Mesendoderm (in vitro differentiated cells): ENCODE data around the gene MRPS18A.

Experiments used
- DNase-seq: peaks from one replicate; pipeline ENCODE4 v3.0.0; 2013
- H2AK5ac ChIP-seq: 2 replicates; pipeline ENCODE4 v1.6.1; 2013; ENCODE audit warnings: low read length, inconsistent platforms
- H2BK120ac ChIP-seq: 2 replicates; pipeline ENCODE4 v1.6.1; 2013; ENCODE audit warnings: low read depth, mild to moderate bottlenecking, low read length, moderate library complexity, mixed read lengths
- H2BK15ac ChIP-seq: replicated peaks from 2 replicates; pipeline ENCODE4 v1.6.1; 2013; ENCODE audit warnings: low read depth, mild to moderate bottlenecking, moderate library complexity
- H2BK5ac ChIP-seq: 2 replicates; pipeline ENCODE4 v1.6.1; 2013; ENCODE audit warnings: low read length, inconsistent platforms
- H3K18ac ChIP-seq: 2 replicates; pipeline ENCODE4 v1.6.1; 2013; ENCODE audit warnings: mild to moderate bottlenecking, low read length, mixed read lengths
- H3K23ac ChIP-seq: one replicate; pipeline ENCODE4 v1.6.1; 2013; ENCODE audit warnings: low read length
- H3K27ac ChIP-seq: 2 replicates; pipeline ENCODE4 v1.5.1; 2013; ENCODE audit warnings: low read depth, mild to moderate bottlenecking, inconsistent platforms, low read length, moderate library complexity
- H3K27me3 ChIP-seq: 2 replicates; pipeline ENCODE4 v1.6.1; 2013; ENCODE audit warnings: low read length, control low read depth, mild to moderate bottlenecking, inconsistent platforms; ENCODE audit not compliant: insufficient read depth, poor library complexity
- H3K36me3 ChIP-seq: 2 replicates; pipeline ENCODE4 v1.6.1; 2013; ENCODE audit warnings: low read length, inconsistent platforms; ENCODE audit not compliant: control insufficient read depth, insufficient read depth
- H3K4ac ChIP-seq: one replicate; pipeline ENCODE4 v1.6.1; 2013; ENCODE audit warnings: low read depth, mild to moderate bottlenecking, low read length, moderate library complexity
- H3K4me1 ChIP-seq: 2 replicates; pipeline ENCODE4 v1.6.1; 2013; ENCODE audit warnings: low read depth, low read length, inconsistent platforms; ENCODE audit not compliant: control insufficient read depth
- H3K4me2 ChIP-seq: 2 replicates; pipeline ENCODE4 v1.6.1; 2013; ENCODE audit warnings: low read length
- H3K4me3 ChIP-seq: 2 replicates; pipeline ENCODE4 v1.5.1; 2013; ENCODE audit warnings: mild to moderate bottlenecking, low read length
- H3K56ac ChIP-seq: one replicate; pipeline ENCODE4 v1.6.1; 2013; ENCODE audit warnings: low read length
- H3K79me1 ChIP-seq: 2 replicates; pipeline ENCODE4 v1.6.1; 2013; ENCODE audit warnings: low read length, inconsistent platforms
- H3K79me2 ChIP-seq: 2 replicates; pipeline ENCODE4 v1.6.1; 2013; ENCODE audit warnings: mild to moderate bottlenecking, low read length; ENCODE audit not compliant: control insufficient read depth, insufficient read depth
- H3K9ac ChIP-seq: 2 replicates; pipeline ENCODE4 v1.6.1; 2013; ENCODE audit warnings: low read length, inconsistent platforms
- H4K5ac ChIP-seq: one replicate; pipeline ENCODE4 v1.6.1; 2013; ENCODE audit warnings: low read length
- H4K8ac ChIP-seq: one replicate; pipeline ENCODE4 v1.6.1; 2013; ENCODE audit warnings: low read depth, mild to moderate bottlenecking, control low read depth, low read length, moderate library complexity
- WGBS: extraction: QIAGEN DNeasy Blood & Tissue Kit; methylation state at CpG from one replicate; pipeline ENCODE4 v1.1.7; 2013; ENCODE audit warnings: low lambda C conversion rate, missing lambda C conversion rate; ENCODE audit not compliant: insufficient coverage; ENCODE audit errors: extremely low coverage; 5-methylcytosine and 5-hydroxymethylcytosine counted together

The MRPS18A gene

GRCh38 chr6:43699564-43700186, 12.1 kb upstream of the MRPS18A start:
- no peak overlapping the region for H3K9ac ChIP-seq
- H3K36me3 ChIP-seq: no peaks in the 10 kb centered on the region
- peak; percentile 60 for DNase-seq
- no peaks in the 10 kb centered on the region for H3K79me1 ChIP-seq
- H2BK5ac ChIP-seq: no peak overlapping the region
- H4K5ac ChIP-seq: no peak overlapping the region
- H3K4me2 ChIP-seq: no peak overlapping the region
- no peak overlapping the region for H4K8ac ChIP-seq
- no peak overlapping the region for H2BK15ac ChIP-seq
- H3K23ac ChIP-seq: no peak overlapping the region
- H3K56ac ChIP-seq: peak overlapping the region; percentile 62
- H3K27ac ChIP-seq: no peak overlapping the region
- peaks cover 27% of the 10 kb centered on the region for H3K4me1 ChIP-seq
- WGBS: no CpG with 5 or more reads among the region's 7 CpGs
- H2BK120ac ChIP-seq: no peak overlapping the region
- no peaks in the 10 kb centered on the region for H3K79me2 ChIP-seq
- no peak overlapping the region for H2AK5ac ChIP-seq
- H3K4me3 ChIP-seq: no peak overlapping the region
- no peak overlapping the region for H3K4ac ChIP-seq
- H3K27me3 ChIP-seq: no peaks in the 10 kb centered on the region
- H3K18ac ChIP-seq: no peak overlapping the region

- Histone ChIP-seq H2BK15ac (no peak overlapping the region), H3K4me1 (peaks cover 27% of the 10 kb centered on the region), H2AK5ac (no peak overlapping the region), H4K5ac (no peak overlapping the region), H3K9ac (peak overlapping the region; percentile 8), H3K79me1 (no peaks in the 10 kb centered on the region), H3K4me3 (no peak overlapping the region), H3K4me2 (no peak overlapping the region), H3K56ac (peak overlapping the region; percentile 39), H3K79me2 (no peaks in the 10 kb centered on the region), H3K27ac (no peak overlapping the region), H3K23ac (no peak overlapping the region), H3K27me3 (no peaks in the 10 kb centered on the region), H3K4ac (no peak overlapping the region), H3K18ac (no peak overlapping the region), H2BK120ac (no peak overlapping the region), H3K36me3 (no peaks in the 10 kb centered on the region), H2BK5ac (no peak overlapping the region), H4K8ac (no peak overlapping the region)
- peak; percentile 34 for DNase-seq
- no CpG with 5 or more reads among the region's 8 CpGs for WGBS
These were observed 11.2 kb upstream of the MRPS18A start for GRCh38 chr6:43698584-43699349.

- Histone ChIP-seq H3K79me1 (no peaks in the 10 kb centered on the region), H3K36me3 (no peaks in the 10 kb centered on the region), H4K5ac (no peak overlapping the region), H3K27me3 (no peaks in the 10 kb centered on the region), H3K4me3 (no peak overlapping the region), H3K9ac (no peak overlapping the region), H3K4ac (no peak overlapping the region), H3K4me1 (peaks cover 24% of the 10 kb centered on the region), H3K56ac (no peak overlapping the region), H2BK5ac (no peak overlapping the region), H2BK15ac (no peak overlapping the region), H3K23ac (no peak overlapping the region), H3K27ac (no peak overlapping the region), H4K8ac (no peak overlapping the region), H3K4me2 (no peak overlapping the region), H2AK5ac (no peak overlapping the region), H3K79me2 (no peaks in the 10 kb centered on the region), H2BK120ac (no peak overlapping the region), H3K18ac (no peak overlapping the region)
- no CpG with 5 or more reads among the region's 3 CpGs for WGBS
- DNase-seq: no peak
These were observed 9.8 kb upstream of the MRPS18A start for GRCh38 chr6:43697421-43697820.

GRCh38 chr6:43695967-43696291, 8.3 kb upstream of the MRPS18A start:
- WGBS: no CpG with 5 or more reads among the region's 4 CpGs

GRCh38 chr6:43695215-43695966, 7.8 kb upstream of the MRPS18A start:
- no peak overlapping the region for H3K27ac ChIP-seq
- H3K27me3 ChIP-seq: no peaks in the 10 kb centered on the region
- no peak overlapping the region for H2AK5ac ChIP-seq
- no peaks in the 10 kb centered on the region for H3K36me3 ChIP-seq
- no peak overlapping the region for H3K18ac ChIP-seq
- peaks cover 20% of the 10 kb centered on the region for H3K4me1 ChIP-seq
- H3K79me1 ChIP-seq: no peaks in the 10 kb centered on the region
- no peak overlapping the region for H3K23ac ChIP-seq
- no CpG with 5 or more reads among the region's 9 CpGs for WGBS
- DNase-seq: peak; percentile 50
- no peaks in the 10 kb centered on the region for H3K79me2 ChIP-seq
- H3K56ac ChIP-seq: peak overlapping the region; percentile 81
- H2BK5ac ChIP-seq: no peak overlapping the region
- no peak overlapping the region for H2BK120ac ChIP-seq
- no peak overlapping the region for H3K4me3 ChIP-seq
- no peak overlapping the region for H3K4me2 ChIP-seq
- no peak overlapping the region for H3K4ac ChIP-seq
- no peak overlapping the region for H4K8ac ChIP-seq
- H4K5ac ChIP-seq: peak overlapping the region; percentile 64
- H3K9ac ChIP-seq: peak overlapping the region; percentile 14
- H2BK15ac ChIP-seq: no peak overlapping the region

More at GRCh38 chr6:43695967-43696291, 8.3 kb upstream of the MRPS18A start:
- no peak overlapping the region for H4K8ac ChIP-seq
- H3K4ac ChIP-seq: no peak overlapping the region
- no peak overlapping the region for H3K4me3 ChIP-seq
- no peak overlapping the region for H3K4me2 ChIP-seq
- peaks cover 20% of the 10 kb centered on the region for H3K4me1 ChIP-seq
- H3K79me2 ChIP-seq: no peaks in the 10 kb centered on the region
- H3K79me1 ChIP-seq: no peaks in the 10 kb centered on the region
- H3K27ac ChIP-seq: no peak overlapping the region
- H3K27me3 ChIP-seq: no peaks in the 10 kb centered on the region
- no peak overlapping the region for H3K23ac ChIP-seq
- no peak overlapping the region for H3K9ac ChIP-seq
- H3K36me3 ChIP-seq: no peaks in the 10 kb centered on the region
- no peak for DNase-seq
- no peak overlapping the region for H2AK5ac ChIP-seq
- no peak overlapping the region for H3K18ac ChIP-seq
- no peak overlapping the region for H2BK15ac ChIP-seq
- no peak overlapping the region for H2BK5ac ChIP-seq
- H2BK120ac ChIP-seq: no peak overlapping the region
- H4K5ac ChIP-seq: no peak overlapping the region
- no peak overlapping the region for H3K56ac ChIP-seq
